GM21528 (cell line): Measurements from ENCODE around the gene PROSER3.

Experiments used
- ATAC-seq: cut with Tn5 transposase; IDR thresholded peaks from one replicate; pipeline ENCODE4 v1.9.1; 2021; ENCODE audit warnings: mild to moderate bottlenecking, moderate library complexity; ENCODE audit not compliant: unreplicated experiment, low FRiP score

PROSER3 gene

GRCh38 chr19:35757749-35758608, at the start of gene PROSER3:
PROSER3 (plus strand) TSS chr19:35758176; CDS start chr19:35758216, 40 bp downstream.
- ATAC-seq: peak; percentile 91

- ATAC-seq: no peak
Observed at GRCh38 chr19:35708391-35708790, 49.6 kb upstream of the PROSER3 start.

GRCh38 chr19:35710784-35711723, 46.9 kb upstream of the PROSER3 start:
- ATAC-seq: peak; percentile 20

GRCh38 chr19:35712567-35713505, 45.1 kb upstream of the PROSER3 start:
- no peak for ATAC-seq

GRCh38 chr19:35713506-35713850, 44.5 kb upstream of the PROSER3 start:
- ATAC-seq: no peak

GRCh38 chr19:35713904-35714495, 44.0 kb upstream of the PROSER3 start:
- no peak for ATAC-seq

GRCh38 chr19:35714601-35715354, 43.2 kb upstream of the PROSER3 start:
- ATAC-seq: no peak

- ATAC-seq: no peak
Observed at GRCh38 chr19:35715355-35715809, 42.6 kb upstream of the PROSER3 start.

- ATAC-seq: no peak
Observed at GRCh38 chr19:35715981-35716800, 41.8 kb upstream of the PROSER3 start.

GRCh38 chr19:35716801-35717664, 40.9 kb upstream of the PROSER3 start:
- ATAC-seq: peak; percentile 60

- ATAC-seq: peak; percentile 1
Observed at GRCh38 chr19:35717665-35718344, 40.2 kb upstream of the PROSER3 start, which contains the start of gene KMT2B. KMT2B (plus strand) TSS chr19:35718003; CDS start chr19:35718019, 16 bp downstream.

GRCh38 chr19:35718345-35719041, 39.5 kb upstream of the PROSER3 start:
- peak; percentile 3 for ATAC-seq

GRCh38 chr19:35719402-35720162, 38.4 kb upstream of the PROSER3 start:
- ATAC-seq: no peak

- no peak for ATAC-seq
Observed at GRCh38 chr19:35720163-35720524, 37.8 kb upstream of the PROSER3 start.

- ATAC-seq: no peak
Observed at GRCh38 chr19:35720648-35721047, 37.3 kb upstream of the PROSER3 start.
